Stimulated activated CD4-positive, alpha-beta T cell treated with anti-CD3 and anti-CD28 coated beads, Interleukin-12 subunit alpha, Interleukin-12 subunit beta, amount 100 ng/mL, for 4 hours (primary cell): ENCODE measurements around the gene TLE1.

Experiments used
- DNase-seq: peaks from one replicate; pipeline ENCODE4 v3.0.0-alpha.2; 2020

TLE1 gene

GRCh38 chr9:81686614-81687520 lies 2.5 kb downstream of the TLE1 start:
- peak; percentile 21 for DNase-seq

GRCh38 chr9:81685763-81686613 lies 3.4 kb downstream of the TLE1 start:
- DNase-seq: no peak

- DNase-seq: no peak
Observed at GRCh38 chr9:81684635-81685034, 4.7 kb downstream of the TLE1 start.

GRCh38 chr9:81683704-81684103 lies 5.6 kb downstream of the TLE1 start:
- DNase-seq: no peak

GRCh38 chr9:81683238-81683637 lies 6.1 kb downstream of the TLE1 start:
- no peak for DNase-seq

GRCh38 chr9:81682797-81683196 lies 6.5 kb downstream of the TLE1 start:
- DNase-seq: no peak

GRCh38 chr9:81682177-81682576 lies 7.2 kb downstream of the TLE1 start:
- no peak for DNase-seq

GRCh38 chr9:81680506-81680905 lies 8.8 kb downstream of the TLE1 start:
- no peak for DNase-seq

GRCh38 chr9:81680006-81680405 lies 9.3 kb downstream of the TLE1 start:
- no peak for DNase-seq

GRCh38 chr9:81678088-81678487 lies 11.3 kb downstream of the TLE1 start:
- DNase-seq: no peak

GRCh38 chr9:81676395-81676794 lies 13.0 kb downstream of the TLE1 start:
- no peak for DNase-seq

GRCh38 chr9:81673310-81673709 lies 16.0 kb downstream of the TLE1 start:
- DNase-seq: no peak

GRCh38 chr9:81671880-81672280 lies 17.5 kb downstream of the TLE1 start:
- DNase-seq: no peak

GRCh38 chr9:81669866-81670265 lies 19.5 kb downstream of the TLE1 start:
- DNase-seq: no peak

- no peak for DNase-seq
Observed at GRCh38 chr9:81669041-81669651, 20.2 kb downstream of the TLE1 start.

- DNase-seq: no peak
Observed at GRCh38 chr9:81666123-81666522, 23.2 kb downstream of the TLE1 start.

- DNase-seq: no peak
Observed at GRCh38 chr9:81665322-81665871, 23.9 kb downstream of the TLE1 start.

- no peak for DNase-seq
Observed at GRCh38 chr9:81664638-81665222, 24.6 kb downstream of the TLE1 start.

- no peak for DNase-seq
Observed at GRCh38 chr9:81661339-81661738, 28.0 kb downstream of the TLE1 start.

- DNase-seq: no peak
Observed at GRCh38 chr9:81656871-81657337, 32.4 kb downstream of the TLE1 start.

- DNase-seq: no peak
Observed at GRCh38 chr9:81656004-81656403, 33.3 kb downstream of the TLE1 start.

GRCh38 chr9:81653240-81653639 lies 36.1 kb downstream of the TLE1 start:
- DNase-seq: no peak
